ENCODE data around the gene KIRREL2. TPM values are rescaled to one million over a fixed set of nuclear protein-coding genes. Genes with fewer than 3 reads are reported as not detected.

Gene KIRREL2
- total and polyA plus RNA-seq, 9 of the 15 experiments (the other 6 are each of a cell fraction or from before 2014, with no cell fraction given) = 0.01 to 0.12 (median 0.09) TPM; not detected in 4

GRCh38 chr19:35845215-35846037 lies 11.3 kb upstream of the KIRREL2 start (continued):
- peak; percentile 50; the same call in 1 of the 2 replicates for TF ChIP-seq ZBTB40 (IDR thresholded peaks at IDR 0.05)
- no peak for TF ChIP-seq ZBTB40 (CRISPR knock-in tag; IDR thresholded peaks at IDR 0.05)
- TF ChIP-seq E4F1 (CRISPR knock-in tag; IDR thresholded peaks at IDR 0.05; ENCODE audit: borderline replicate concordance) = no peak
- no peak for TF ChIP-seq ZNF507 (tag; conservative IDR thresholded peaks at IDR 0.05)
- no peak for TF ChIP-seq PBX2 (CRISPR knock-in tag; IDR thresholded peaks at IDR 0.05; ENCODE audit: low read depth)
- TF ChIP-seq PBX2 (tag; conservative IDR thresholded peaks at IDR 0.05; ENCODE audit: low read depth) = 0 out of 2 replicates have a peak, but pooled peaks have one; percentile 9
- no peak for TF ChIP-seq ZBED1 (IDR thresholded peaks at IDR 0.05)
- peak; percentile 79 to 83 for TF ChIP-seq NRF1 (conservative IDR thresholded peaks at IDR 0.05 in 1 of 2, IDR thresholded peaks at IDR 0.05 in 1 of 2)
- peak; percentile 62; the same call in 1 of the 2 replicates for TF ChIP-seq TFAP4 (CRISPR knock-in tag; IDR thresholded peaks at IDR 0.05; ENCODE audit: borderline replicate concordance)
